ENCODE measurements around the gene CHD5.

- TF ChIP-seq POLR2A (IDR thresholded peaks at IDR 0.05; ENCODE audit: low read depth, low read length) (no peak), TAF1 (IDR thresholded peaks at IDR 0.05; ENCODE audit: low read depth, low read length) (no peak), SPI1 (IDR thresholded peaks at IDR 0.05; ENCODE audit: low read depth, low read length) (no peak), POLR2AphosphoS5 (IDR thresholded peaks at IDR 0.05; ENCODE audit: low read depth, low read length) (no peak)
Observed at GRCh38 chr1:6157528-6158174, 22.5 kb downstream of the CHD5 start.

Data from GM12891 (cell line).